HEK293 (cell line): ENCODE data around the gene KDM3B.

ENCODE experiments used
- CTCF ChIP-seq: fragments of 450-650 bp; formaldehyde crosslinking; IDR thresholded peaks from 2 replicates; pipeline ENCODE4 v1.5.1; 2016; ENCODE audit warnings: missing biosample characterization, missing genetic modification characterization
- KLF16 ChIP-seq: fragments of 450-650 bp; formaldehyde crosslinking; IDR thresholded peaks from 2 replicates; pipeline ENCODE4 v1.5.1; 2017; ENCODE audit warnings: missing biosample characterization, missing genetic modification characterization
- PATZ1 ChIP-seq: fragments of 450-650 bp; formaldehyde crosslinking; IDR thresholded peaks from 2 replicates; pipeline ENCODE4 v1.5.1; 2016; ENCODE audit warnings: missing biosample characterization, missing genetic modification characterization
- PBX3 ChIP-seq: sonication (generic); formaldehyde crosslinking; IDR thresholded peaks from 2 replicates; pipeline ENCODE4 v1.8.1; 2022; ENCODE audit warnings: mild to moderate bottlenecking, moderate library complexity, missing genetic modification reagents
- PRDM10 ChIP-seq: fragments of 450-650 bp; formaldehyde crosslinking; IDR thresholded peaks from 2 replicates; pipeline ENCODE4 v1.5.1; 2016; ENCODE audit warnings: missing biosample characterization, missing genetic modification characterization
- REST ChIP-seq: fragments of 450-650 bp; formaldehyde crosslinking; IDR thresholded peaks from 2 replicates; pipeline ENCODE4 v1.5.1; 2016; ENCODE audit warnings: missing biosample characterization, missing genetic modification characterization
- SP3 ChIP-seq: fragments of 450-650 bp; formaldehyde crosslinking; IDR thresholded peaks from 2 replicates; pipeline ENCODE4 v1.5.1; 2016; ENCODE audit warnings: missing biosample characterization, missing genetic modification characterization
- TRIM28 ChIP-seq: IDR thresholded peaks from 2 replicates; pipeline ENCODE4 v1.6.1; 2011; ENCODE audit warnings: low read length, control low read depth, borderline replicate concordance
- YY1 ChIP-seq: fragments of 450-650 bp; formaldehyde crosslinking; IDR thresholded peaks from 2 replicates; pipeline ENCODE4 v1.5.1; 2018; ENCODE audit warnings: missing biosample characterization, missing genetic modification characterization
- ZBTB49 ChIP-seq: fragments of 450-650 bp; formaldehyde crosslinking; IDR thresholded peaks from 2 replicates; pipeline ENCODE4 v1.5.1; 2016; ENCODE audit warnings: missing biosample characterization, missing genetic modification characterization, low read depth
- ZEB2 ChIP-seq: fragments of 450-650 bp; formaldehyde crosslinking; IDR thresholded peaks from 2 replicates; pipeline ENCODE4 v1.5.1; 2016; ENCODE audit warnings: missing biosample characterization, missing genetic modification characterization
- ZNF140 ChIP-seq: fragments of 450-650 bp; formaldehyde crosslinking; IDR thresholded peaks from 2 replicates; pipeline ENCODE4 v1.5.1; 2016; ENCODE audit warnings: missing biosample characterization, missing genetic modification characterization
- ZNF18 ChIP-seq: fragments of 450-650 bp; formaldehyde crosslinking; IDR thresholded peaks from 2 replicates; pipeline ENCODE4 v1.5.1; 2016; ENCODE audit warnings: missing biosample characterization, missing genetic modification characterization

- TF ChIP-seq PATZ1 (tag by site-specific recombination) (peak; percentile 58), ZNF18 (tag by site-specific recombination) (no peak), PBX3 (no peak), ZNF140 (no peak), ZEB2 (tag by site-specific recombination) (0 out of 2 replicates have a peak, but pooled peaks have one; percentile 12), CTCF (tag by site-specific recombination) (peak; percentile 52; the same call in 1 of the 2 replicates), YY1 (tag by site-specific recombination) (no peak), SP3 (tag by site-specific recombination) (no peak; the same call in none of the 2 replicates), ZBTB49 (tag by site-specific recombination) (no peak), REST (tag by site-specific recombination) (peak; percentile 86), PRDM10 (tag by site-specific recombination) (no peak), KLF16 (tag by site-specific recombination) (no peak; the same call in 1 of the 2 replicates), TRIM28 (no peak)
These were observed 113.0 kb downstream of the KDM3B start, which contains the start of gene EGR1 for GRCh38 chr5:138465261-138466124.
